T-cell (primary cell): ENCODE data around the gene BABAM1. TPM values are rescaled to one million over a fixed set of nuclear protein-coding genes. Genes with fewer than 3 reads are reported as not detected.

Source experiments
- ATAC-seq, 4 experiments: fragments of 200-7000 bp in 3 of 4; fragments of 150-1000 bp in 1 of 4; cut with Tn5 transposase; replicated peaks in 1 of 4; 1 replicate in 3 of 4; 2 replicates in 1 of 4; pipeline ENCODE4 v1.10.0; 2021; ENCODE audit warnings: moderate library complexity in 3 of 4, mild to moderate bottlenecking in 2 of 4, moderate number of reproducible peaks in 1 of 4
- CTCF ChIA-PET, 2 donors: fragments of 300-600 bp; sonication (Branson Sonifier 250); formaldehyde crosslinking; loops; one replicate each; lab custom pipeline; 2022; ENCODE audit warnings: antibody characterized with exemption in 2 of 2; lab: Charles Lee
- POLR2A ChIA-PET, 2 donors: fragments of 300-600 bp; sonication (Branson Sonifier 250); formaldehyde crosslinking; loops; one replicate each; lab custom pipeline; 2022; ENCODE audit warnings: antibody characterized with exemption in 2 of 2; lab: Charles Lee
- DNase-seq, 35 experiments: peaks; one replicate each; pipeline versions ENCODE4 v3.0.0 to v3.0.0-alpha.2; 2013 to 2023
- H3K27ac ChIP-seq: one replicate; pipeline ENCODE4 v1.5.1; 2013; ENCODE audit warnings: low read length
- H3K27me3 ChIP-seq, 2 experiments: replicated peaks in 1 of 2; 1 replicate in 1 of 2; 2 replicates in 1 of 2; pipeline versions ENCODE4 v1.6.1 to v1.7.0; 2013; ENCODE audit warnings: low read length in 1 of 2, mixed read lengths in 1 of 2; ENCODE audit not compliant: control insufficient read depth in 2 of 2, insufficient read depth in 2 of 2; ENCODE audit errors: extremely low read depth in 1 of 2
- H3K36me3 ChIP-seq, 2 donors: 1 replicate in 1 of 2; 2 replicates in 1 of 2; pipeline versions ENCODE4 v1.6.1 to v1.7.0; 2013; ENCODE audit warnings: low read length in 1 of 2; ENCODE audit not compliant: control insufficient read depth in 2 of 2, insufficient read depth in 1 of 2; ENCODE audit errors: extremely low read depth in 1 of 2
- H3K4me1 ChIP-seq, 2 experiments: 1 replicate in 1 of 2; 2 replicates in 1 of 2; pipeline versions ENCODE4 v1.6.1 to v1.7.0; 2013; ENCODE audit warnings: low read length in 2 of 2, mixed read lengths in 1 of 2; ENCODE audit not compliant: insufficient read depth in 2 of 2, control insufficient read depth in 1 of 2; ENCODE audit errors: extremely low read depth in 1 of 2
- H3K4me3 ChIP-seq, 2 donors: 1 replicate in 1 of 2; 2 replicates in 1 of 2; pipeline versions ENCODE4 v1.5.1 to v1.7.0; 2013; ENCODE audit warnings: mild to moderate bottlenecking in 2 of 2, low read length in 1 of 2, moderate library complexity in 1 of 2; ENCODE audit not compliant: control insufficient read depth in 1 of 2; ENCODE audit errors: extremely low read depth in 1 of 2
- H3K9me3 ChIP-seq: 2 replicates; pipeline ENCODE4 v1.7.0; 2013
- H3K27ac Mint-ChIP-seq, 2 donors: one replicate each; pipeline ENCODE4 v1.8.0; 2020 to 2021; ENCODE audit warnings: mild to moderate bottlenecking in 2 of 2, mixed read lengths in 2 of 2
- H3K27me3 Mint-ChIP-seq, 2 donors: one replicate each; pipeline ENCODE4 v1.8.0; 2021 to 2022; ENCODE audit warnings: mixed read lengths in 2 of 2
- H3K36me3 Mint-ChIP-seq: one replicate; pipeline ENCODE4 v1.8.0; 2021; ENCODE audit warnings: mixed read lengths
- H3K4me1 Mint-ChIP-seq, 3 donors: one replicate each; pipeline ENCODE4 v1.8.0; 2020 to 2022; ENCODE audit warnings: mixed read lengths in 3 of 3, mild to moderate bottlenecking in 1 of 3
- H3K4me3 Mint-ChIP-seq, 3 donors: one replicate each; pipeline ENCODE4 v1.8.0; 2020 to 2022; ENCODE audit warnings: mild to moderate bottlenecking in 3 of 3, mixed read lengths in 3 of 3, moderate library complexity in 3 of 3
- H3K9me3 Mint-ChIP-seq, 3 donors: one replicate each; pipeline ENCODE4 v1.8.0; 2020 to 2022; ENCODE audit warnings: mixed read lengths in 3 of 3
- WGBS: methylation state at CpG from one replicate; pipeline ENCODE4 v1.1.5; 2013; ENCODE audit warnings: missing lambda C conversion rate; ENCODE audit not compliant: insufficient coverage; 5-methylcytosine and 5-hydroxymethylcytosine counted together
- total RNA-seq, 35 experiments: library from RNA in 6 of 35; stranded (reverse) in 6 of 35; fragments of 120-200 nt in 1 of 35; gene quantifications; one replicate each; pipeline versions ENCODE4 v1.2.1 to v1.2.4 and lab custom pipeline; 2013 to 2026

BABAM1 gene
- total RNA-seq, 5 donors from 2014 or later (not counting 1 experiment from before 2014, with no cell fraction given), result 76.7 to 130 (median 117) TPM

DNA sequence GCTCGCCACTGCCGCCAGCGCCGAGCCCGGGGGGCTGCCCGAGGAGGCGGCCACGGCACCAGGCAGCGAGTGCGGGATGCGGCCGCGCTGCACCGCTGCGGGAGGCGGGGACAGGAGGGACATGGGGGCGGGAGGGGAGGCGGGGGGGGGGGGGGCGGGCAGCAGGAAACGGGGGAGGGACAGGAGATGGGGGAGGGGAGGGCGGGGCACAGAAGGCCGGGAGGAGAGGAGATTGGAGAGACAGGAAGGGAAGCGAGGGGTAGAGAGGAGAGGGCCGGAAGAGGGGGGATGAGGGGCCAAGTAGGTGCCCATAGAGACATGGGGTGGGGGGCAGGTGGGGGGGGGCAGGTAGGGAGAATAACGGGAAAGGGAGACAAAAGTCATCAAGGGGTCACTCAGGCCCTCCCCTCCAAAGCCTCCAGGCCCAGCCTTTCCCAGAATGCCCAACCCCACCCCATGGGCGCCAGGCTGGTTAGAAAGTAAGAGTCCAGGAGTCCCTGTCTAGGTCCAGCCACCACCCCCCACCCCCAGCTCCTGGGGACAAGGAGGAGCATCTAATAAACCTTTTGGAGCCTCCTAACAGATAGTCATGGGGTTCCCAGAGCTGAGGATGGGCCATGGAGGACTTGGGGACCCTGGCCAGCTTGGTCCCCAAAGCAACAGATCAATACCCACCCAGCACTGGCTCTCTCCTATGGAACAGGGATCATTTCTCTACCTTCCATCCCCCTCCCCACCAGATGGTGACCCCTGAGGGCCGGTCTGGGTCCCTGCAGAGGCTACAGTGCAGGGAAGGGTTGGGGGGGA, 31.1 kb upstream of the BABAM1 start:
- no peaks in the 10 kb centered on the region for H3K36me3 Mint-ChIP-seq
- H3K9me3 Mint-ChIP-seq, result no peaks in the 10 kb centered on the region
- ChIA-PET CTCF (interaction anchor here in 1 of 2 donors (0.5 to 1.6 kb wide), 4 partner anchors 20 to 153 kb away, joined by 3 to 6 read pairs (median 4); partner anchors contain the start of gene USE1), POLR2A (interaction anchor here in 1 of 2 donors (0.5 kb wide), 1 partner anchor 160 kb away, joined by 3 read pairs; the partner anchor contains the start of gene MYO9B)
- no peak overlapping the region for H3K27ac Mint-ChIP-seq
- no peaks in the 10 kb centered on the region for H3K27me3 Mint-ChIP-seq
- H3K4me1 ChIP-seq, result peaks cover 6 to 21% of the 10 kb centered on the region in 2 experiments
- WGBS, result 100% methylated on average over 1 of the region's 27 CpGs
- peak; percentile 13 to 49 (median 24) for ATAC-seq
- peaks cover 3 to 12% of the 10 kb centered on the region in 2 donors for H3K36me3 ChIP-seq
- no peaks in the 10 kb centered on the region for H3K9me3 ChIP-seq
- no peak for DNase-seq
- no peak overlapping the region for H3K4me3 ChIP-seq
- H3K27ac ChIP-seq, result no peak overlapping the region
- H3K4me3 Mint-ChIP-seq, result peak overlapping the region; percentile 56 to 81 (median 74)
- H3K4me1 Mint-ChIP-seq, result peaks cover 6 to 17% (median 11%) of the 10 kb centered on the region in 3 donors
- H3K27me3 ChIP-seq, result peaks cover 0 to 2% of the 10 kb centered on the region in 2 experiments

DNA sequence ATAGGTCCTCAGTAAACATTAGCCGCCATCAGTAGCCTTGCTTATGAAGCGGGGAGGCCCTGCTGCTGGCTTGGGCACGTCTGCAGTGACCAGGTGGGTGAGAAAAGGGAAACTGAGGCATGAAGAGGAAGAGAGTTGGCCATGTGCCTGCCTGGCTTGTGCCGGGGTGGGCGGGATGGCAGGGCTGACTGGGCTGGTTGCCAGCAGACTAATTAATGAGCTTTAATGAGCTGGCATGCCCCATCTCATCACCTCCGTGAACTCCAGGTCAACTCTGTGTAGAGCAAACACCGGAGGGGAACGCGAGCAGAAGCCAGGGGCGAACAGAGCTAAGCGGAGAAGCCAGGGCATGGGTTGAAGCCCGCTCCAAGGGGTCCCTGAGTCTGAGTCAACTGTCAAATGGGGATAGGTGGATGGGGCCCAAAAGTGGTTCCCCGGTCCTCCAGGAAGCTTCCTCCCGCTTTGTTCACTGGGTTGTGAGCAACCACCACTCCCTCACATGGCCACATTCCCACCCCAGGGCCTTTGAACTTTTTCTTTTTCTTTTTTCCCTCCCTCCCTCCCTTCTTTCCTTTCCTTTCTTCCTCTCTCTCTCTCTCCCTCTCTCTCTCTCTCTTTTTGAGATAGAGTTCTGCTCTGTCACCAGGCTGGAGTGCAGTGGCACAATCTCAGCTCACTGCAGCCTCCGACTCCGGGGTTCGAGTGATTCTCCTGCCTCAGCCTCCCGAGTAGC, 30.3 kb upstream of the BABAM1 start:
- Histone ChIP-seq H3K4me1 (peaks cover 6 to 21% of the 10 kb centered on the region in 2 experiments), H3K4me3 (no peak overlapping the region), H3K27me3 (peaks cover 0 to 2% of the 10 kb centered on the region in 2 experiments), H3K9me3 (no peaks in the 10 kb centered on the region), H3K36me3 (peaks cover 1 to 6% of the 10 kb centered on the region in 2 donors), H3K27ac (no peak overlapping the region)
- Mint-ChIP-seq H3K4me3 (peak overlapping the region; percentile 43 to 74 (median 51)), H3K27ac (peak overlapping the region; percentile 22 to 46), H3K9me3 (no peaks in the 10 kb centered on the region), H3K36me3 (no peaks in the 10 kb centered on the region), H3K4me1 (peaks cover 6 to 17% (median 11%) of the 10 kb centered on the region in 3 donors), H3K27me3 (no peaks in the 10 kb centered on the region)
- ChIA-PET CTCF (no interaction called here), POLR2A (no interaction called here)
- DNase-seq (no peak), ATAC-seq (no peak)
- WGBS, result 94% methylated on average over 6 of the region's 18 CpGs

DNA sequence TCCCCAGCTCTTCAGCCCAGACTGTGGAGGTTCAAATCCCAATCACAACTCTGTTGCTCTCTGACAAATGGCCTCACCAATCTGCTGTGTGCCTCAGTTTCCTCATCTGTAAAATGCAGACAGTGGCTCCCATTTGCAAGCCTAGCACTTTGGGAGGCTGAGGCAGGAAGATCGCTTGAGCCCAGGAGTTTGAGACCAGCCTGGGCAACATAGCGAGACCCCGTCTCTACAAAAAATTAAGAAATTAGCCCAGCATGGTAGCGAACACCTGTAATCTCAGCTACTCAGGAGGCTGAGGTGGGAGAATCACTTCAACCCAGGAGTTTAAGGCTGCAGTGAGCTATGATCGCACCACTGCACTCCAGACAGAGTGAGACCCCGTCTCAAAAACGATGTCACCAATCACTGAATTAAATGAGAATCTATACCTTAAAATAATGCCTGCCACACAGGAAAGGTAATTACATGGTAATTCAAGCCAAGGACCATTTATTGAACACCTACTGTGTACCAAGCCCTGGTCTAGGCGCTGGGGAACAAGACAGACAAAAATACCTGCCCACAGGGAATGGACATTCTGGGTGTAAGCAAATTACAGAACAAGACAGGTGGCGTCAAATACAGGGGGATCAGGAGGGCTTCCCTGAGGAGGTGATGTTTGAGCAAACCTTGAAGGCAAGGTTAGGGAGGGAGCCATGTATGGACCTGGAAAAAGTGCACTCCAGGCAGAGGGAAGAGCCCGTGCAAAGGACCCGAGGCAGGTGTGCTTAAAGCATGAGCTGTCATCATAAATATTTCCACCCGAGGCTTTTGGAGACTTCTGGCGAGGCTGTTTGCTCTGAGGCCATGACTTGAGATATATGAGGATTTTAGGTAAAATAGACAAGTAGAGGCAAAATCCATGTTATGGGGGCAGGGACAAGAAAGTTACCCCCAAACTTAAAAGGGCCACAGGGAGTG, 29.2 kb upstream of the BABAM1 start:
- Histone ChIP-seq H3K4me1 (peaks cover 6 to 21% of the 10 kb centered on the region in 2 experiments), H3K9me3 (no peaks in the 10 kb centered on the region), H3K27me3 (no peaks in the 10 kb centered on the region), H3K27ac (no peak overlapping the region), H3K4me3 (no peak overlapping the region), H3K36me3 (no peaks in the 10 kb centered on the region)
- WGBS, result 100% methylated on average over 3 of the region's 13 CpGs
- Mint-ChIP-seq H3K9me3 (no peaks in the 10 kb centered on the region), H3K27me3 (no peaks in the 10 kb centered on the region), H3K4me3 (peak overlapping the region; percentile 29 to 74 (median 57)), H3K27ac (peak overlapping the region; percentile 48 to 49), H3K36me3 (no peaks in the 10 kb centered on the region), H3K4me1 (peaks cover 6 to 17% (median 13%) of the 10 kb centered on the region in 3 donors)
- POLR2A ChIA-PET, result no interaction called here
- no peak for ATAC-seq
- CTCF ChIA-PET, result interaction anchor here (0.6 to 0.7 kb wide), 2 partner anchors 19 to 280 kb away, joined by 3 to 6 read pairs; no protein-coding TSS in a partner anchor
- no peak for DNase-seq

DNA sequence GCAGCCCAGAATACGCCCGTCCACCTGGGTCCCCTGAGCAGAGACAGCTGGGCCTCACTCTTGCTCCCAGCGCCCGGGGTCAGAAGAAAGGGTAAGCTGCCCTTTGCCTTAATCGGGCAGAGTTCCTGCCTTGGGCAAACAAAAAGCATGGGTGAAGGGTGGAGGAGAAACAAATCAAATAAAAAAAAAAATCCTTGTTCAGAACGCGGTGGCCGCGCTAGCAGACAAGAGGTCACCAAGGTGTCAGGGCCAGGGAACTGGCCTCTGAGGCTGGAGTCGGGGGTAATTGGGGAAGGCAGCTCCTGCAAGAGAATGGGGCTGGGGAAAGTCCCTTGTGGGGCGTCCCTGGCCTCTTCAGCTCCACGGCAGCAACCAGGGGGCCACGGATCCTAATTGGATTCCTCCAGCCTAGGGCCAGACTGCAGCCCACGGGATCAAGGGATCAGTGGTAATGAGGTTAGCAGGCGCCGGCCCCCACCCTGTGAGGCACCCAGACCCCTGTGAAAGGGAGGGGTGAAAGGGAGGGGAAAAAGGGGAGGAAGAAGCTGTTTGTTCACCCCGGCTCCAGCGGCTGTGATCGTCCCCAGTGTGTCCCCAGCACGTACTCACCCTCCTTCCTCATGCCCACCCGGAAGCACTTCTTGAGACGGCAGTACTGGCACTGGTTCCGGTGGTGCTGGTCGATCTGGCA, 27.0 kb upstream of the BABAM1 start:
- Mint-ChIP-seq H3K27me3 (no peaks in the 10 kb centered on the region), H3K27ac (peak overlapping the region in 1 of 2 donors; percentile 34), H3K4me1 (peaks cover 0 to 7% (median 6%) of the 10 kb centered on the region in 3 donors), H3K36me3 (no peaks in the 10 kb centered on the region), H3K9me3 (no peaks in the 10 kb centered on the region), H3K4me3 (no peak overlapping the region)
- ATAC-seq (no peak), DNase-seq (no peak)
- POLR2A ChIA-PET, result no interaction called here
- Histone ChIP-seq H3K4me1 (peaks cover 2 to 15% of the 10 kb centered on the region in 2 experiments), H3K27ac (no peak overlapping the region), H3K36me3 (no peaks in the 10 kb centered on the region), H3K4me3 (no peak overlapping the region), H3K27me3 (peaks cover 0 to 2% of the 10 kb centered on the region in 2 experiments), H3K9me3 (no peaks in the 10 kb centered on the region)
- 87% methylated on average over 18 of the region's 24 CpGs for WGBS
- CTCF ChIA-PET, result no interaction called here

DNA sequence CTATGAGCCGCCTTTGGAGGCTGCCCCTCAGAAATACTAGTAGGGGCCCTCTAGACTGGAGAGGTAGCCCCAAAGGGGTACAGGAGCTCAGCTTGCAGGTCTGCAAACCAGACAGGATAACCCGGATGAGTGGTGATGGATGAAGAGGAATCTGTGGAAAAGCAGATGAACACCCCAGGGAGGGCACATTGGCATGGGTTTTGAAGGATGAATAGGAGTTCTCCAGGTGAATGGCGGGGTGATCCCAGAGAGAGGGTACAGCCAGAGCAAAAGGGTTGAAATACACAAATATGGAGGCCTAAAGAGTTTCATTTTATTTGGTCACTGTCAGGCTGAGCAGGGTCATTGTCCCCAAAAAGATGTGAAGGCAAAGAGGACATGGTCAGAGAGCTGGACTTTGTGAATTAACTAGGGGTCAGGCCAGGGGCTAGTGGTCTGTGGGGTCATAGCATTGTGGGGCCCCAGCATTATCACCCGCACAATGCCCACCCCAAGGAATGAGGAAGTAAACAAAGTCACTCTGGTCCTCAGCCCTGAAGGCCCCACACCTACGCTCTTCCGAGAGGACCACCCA, 26.3 kb upstream of the BABAM1 start:
- POLR2A ChIA-PET, result no interaction called here
- 100% methylated on average over 4 of the region's 6 CpGs for WGBS
- peak overlapping the region; percentile 34 to 72 for H3K27ac Mint-ChIP-seq
- no peaks in the 10 kb centered on the region for H3K36me3 Mint-ChIP-seq
- peaks cover 0 to 2% of the 10 kb centered on the region in 2 experiments for H3K27me3 ChIP-seq
- no peaks in the 10 kb centered on the region for H3K27me3 Mint-ChIP-seq
- peaks cover 0 to 7% (median 6%) of the 10 kb centered on the region in 3 donors for H3K4me1 Mint-ChIP-seq
- H3K4me3 ChIP-seq, result no peak overlapping the region
- CTCF ChIA-PET, result no interaction called here
- no peak overlapping the region for H3K27ac ChIP-seq
- no peaks in the 10 kb centered on the region for H3K9me3 Mint-ChIP-seq
- no peak overlapping the region for H3K4me3 Mint-ChIP-seq
- peaks cover 2 to 13% of the 10 kb centered on the region in 2 experiments for H3K4me1 ChIP-seq
- H3K36me3 ChIP-seq, result no peaks in the 10 kb centered on the region
- ATAC-seq (no peak), DNase-seq (no peak)
- no peaks in the 10 kb centered on the region for H3K9me3 ChIP-seq
